Fibroblast of skin of abdomen (primary cell): ENCODE measurements around the gene SUN5.
"Not testable (repeated sequence)": the region's sequence is repeated elsewhere in the genome, so short reads cannot be mapped to it uniquely, and the experiment has no call there.

ENCODE experiments used
- DNase-seq: peaks from one replicate; pipeline ENCODE4 v3.0.0-alpha.2; 2013

Gene SUN5

GRCh38 chr20:32975121-32975520 lies 29.1 kb downstream of the SUN5 start:
- not testable (repeated sequence) for DNase-seq

- DNase-seq, result not testable (repeated sequence)
Observed at GRCh38 chr20:32974204-32975064, 29.8 kb downstream of the SUN5 start.

GRCh38 chr20:32973077-32973717 lies 31.0 kb downstream of the SUN5 start:
- DNase-seq, result no peak

- DNase-seq, result no peak
Observed at GRCh38 chr20:32972181-32973076, 31.8 kb downstream of the SUN5 start.

GRCh38 chr20:32971703-32972161 lies 32.5 kb downstream of the SUN5 start:
- DNase-seq, result no peak

GRCh38 chr20:32970973-32971300 lies 33.3 kb downstream of the SUN5 start:
- no peak for DNase-seq

GRCh38 chr20:32970115-32970972 lies 33.9 kb downstream of the SUN5 start:
- no peak for DNase-seq

- no peak for DNase-seq
Observed at GRCh38 chr20:32969356-32970114, 34.7 kb downstream of the SUN5 start.

GRCh38 chr20:32968478-32969241 lies 35.6 kb downstream of the SUN5 start:
- DNase-seq, result no peak

GRCh38 chr20:32967961-32968457 lies 36.2 kb downstream of the SUN5 start:
- DNase-seq, result no peak

GRCh38 chr20:32966881-32967781 lies 37.1 kb downstream of the SUN5 start:
- no peak for DNase-seq

GRCh38 chr20:32966382-32966781 lies 37.9 kb downstream of the SUN5 start:
- no peak for DNase-seq

- DNase-seq, result no peak
Observed at GRCh38 chr20:32965581-32966373, 38.5 kb downstream of the SUN5 start.

- no peak for DNase-seq
Observed at GRCh38 chr20:32965115-32965514, 39.1 kb downstream of the SUN5 start.

GRCh38 chr20:32964575-32964974 lies 39.7 kb downstream of the SUN5 start:
- no peak for DNase-seq

GRCh38 chr20:32963176-32963575 lies 41.1 kb downstream of the SUN5 start:
- no peak for DNase-seq

- DNase-seq, result not testable (repeated sequence)
Observed at GRCh38 chr20:32962646-32963045, 41.6 kb downstream of the SUN5 start.

- no peak for DNase-seq
Observed at GRCh38 chr20:32962053-32962452, 42.2 kb downstream of the SUN5 start.
